Suprapubic skin (tissue), 4 donors: Measurements from ENCODE around the gene SCARB1. TPM values are rescaled to one million over a fixed set of nuclear protein-coding genes. Genes with fewer than 3 reads are reported as not detected.

ENCODE experiments used
- DNase-seq, 2 donors: peaks; one replicate each; pipeline ENCODE4 v3.0.0-alpha.2; 2019; ENCODE audit warnings: low spot score in 2 of 2
- H3K27ac ChIP-seq: fragments of 200-600 bp; sonication (generic); one replicate; pipeline ENCODE4 v1.5.1; 2019
- H3K27me3 ChIP-seq: fragments of 200-600 bp; sonication (generic); one replicate; pipeline ENCODE4 v1.5.1; 2019
- H3K36me3 ChIP-seq: fragments of 200-600 bp; sonication (generic); one replicate; pipeline ENCODE4 v1.5.1; 2019
- H3K4me1 ChIP-seq: fragments of 200-600 bp; sonication (generic); one replicate; pipeline ENCODE4 v1.5.1; 2019
- H3K4me3 ChIP-seq: fragments of 200-600 bp; sonication (generic); one replicate; pipeline ENCODE4 v1.5.1; 2019; ENCODE audit warnings: mild to moderate bottlenecking
- H3K9me3 ChIP-seq: fragments of 200-600 bp; sonication (generic); one replicate; pipeline ENCODE4 v1.5.1; 2019
- CTCF ChIP-seq, 2 donors: fragments of 200-600 bp in 1 of 2; fragments of 450-650 bp in 1 of 2; sonication (generic) in 1 of 2; IDR thresholded peaks; one replicate each; pipeline ENCODE4 v1.5.1; 2016 to 2019; ENCODE audit warnings: antibody characterized with exemption in 2 of 2, mild to moderate bottlenecking in 1 of 2, moderate library complexity in 1 of 2
- EP300 ChIP-seq: sonication (generic); formaldehyde crosslinking; IDR thresholded peaks from one replicate; pipeline ENCODE4 v1.6.1; 2017; ENCODE audit warnings: antibody characterized with exemption
- POLR2A ChIP-seq, 2 donors: fragments of 450-650 bp; IDR thresholded peaks; one replicate each; pipeline ENCODE4 v1.6.1; 2017; ENCODE audit warnings: antibody characterized with exemption in 2 of 2, mild to moderate bottlenecking in 2 of 2, moderate library complexity in 2 of 2
- POLR2AphosphoS5 ChIP-seq, 3 donors: sonication (generic); formaldehyde crosslinking; IDR thresholded peaks; one replicate each; pipeline ENCODE4 v1.6.1; 2017; ENCODE audit warnings: antibody characterized with exemption in 3 of 3
- WGBS: methylation state at CpG from one replicate; pipeline ENCODE4 v1.1.5; 2018; 5-methylcytosine and 5-hydroxymethylcytosine counted together
- total RNA-seq, 4 donors: library from RNA; depleted of rRNA; stranded (reverse); fragments of >200 nt; gene quantifications; one replicate each; pipeline ENCODE4 v1.1.0, GENCODE V29; 2016

The SCARB1 gene
- total RNA-seq, 4 donors from 2014 or later = 25.6 to 38.1 (median 29.0) TPM

GRCh38 chr12:124852911-124853427 is 10.7 kb downstream of the SCARB1 start:
- H3K4me1 ChIP-seq = peaks cover 28% of the 10 kb centered on the region
- peak overlapping the region; percentile 44 for H3K27ac ChIP-seq
- TF ChIP-seq POLR2A (IDR thresholded peaks at IDR 0.05) (no peak), POLR2AphosphoS5 (IDR thresholded peaks at IDR 0.05) (no peak), CTCF (IDR thresholded peaks at IDR 0.05) (no peak), EP300 (no peak)
- no peak overlapping the region for H3K4me3 ChIP-seq
- DNase-seq = no peak
- H3K9me3 ChIP-seq = no peaks in the 10 kb centered on the region
- whole genome bisulfite sequencing = 73% methylated on average over 11 of the region's 11 CpGs
- H3K27me3 ChIP-seq = no peaks in the 10 kb centered on the region
- H3K36me3 ChIP-seq = no peaks in the 10 kb centered on the region

GRCh38 chr12:124852329-124852831 is 11.3 kb downstream of the SCARB1 start:
- no peaks in the 10 kb centered on the region for H3K9me3 ChIP-seq
- no peaks in the 10 kb centered on the region for H3K36me3 ChIP-seq
- no peak overlapping the region for H3K4me3 ChIP-seq
- 64% methylated on average over 13 of the region's 13 CpGs for WGBS
- no peaks in the 10 kb centered on the region for H3K27me3 ChIP-seq
- H3K4me1 ChIP-seq = peaks cover 31% of the 10 kb centered on the region
- peak overlapping the region; percentile 44 for H3K27ac ChIP-seq
- TF ChIP-seq POLR2AphosphoS5 (IDR thresholded peaks at IDR 0.05) (no peak), CTCF (IDR thresholded peaks at IDR 0.05) (no peak)
- no peak for DNase-seq

GRCh38 chr12:124851342-124851741 is 12.3 kb downstream of the SCARB1 start:
- TF ChIP-seq EP300 = no peak
- no peak for TF ChIP-seq POLR2AphosphoS5 (IDR thresholded peaks at IDR 0.05)
- no peak for TF ChIP-seq CTCF (IDR thresholded peaks at IDR 0.05)
- no peak for TF ChIP-seq POLR2A (IDR thresholded peaks at IDR 0.05)
- H3K4me1 ChIP-seq = peaks cover 32% of the 10 kb centered on the region

GRCh38 chr12:124849382-124849781 is 14.3 kb downstream of the SCARB1 start:
- no peak for DNase-seq
- WGBS = 68% methylated on average over 8 of the region's 8 CpGs
- Histone ChIP-seq H3K36me3 (no peaks in the 10 kb centered on the region), H3K27ac (no peak overlapping the region), H3K4me1 (peaks cover 21% of the 10 kb centered on the region), H3K27me3 (no peaks in the 10 kb centered on the region), H3K9me3 (no peaks in the 10 kb centered on the region), H3K4me3 (no peak overlapping the region)
- no peak for TF ChIP-seq EP300
- TF ChIP-seq POLR2A (IDR thresholded peaks at IDR 0.05) = no peak
- TF ChIP-seq POLR2AphosphoS5 (IDR thresholded peaks at IDR 0.05) = no peak
- TF ChIP-seq CTCF (IDR thresholded peaks at IDR 0.05) = no peak

More at GRCh38 chr12:124851342-124851741, 12.3 kb downstream of the SCARB1 start:
- no peaks in the 10 kb centered on the region for H3K27me3 ChIP-seq
- H3K9me3 ChIP-seq = no peaks in the 10 kb centered on the region
- DNase-seq = no peak
- H3K36me3 ChIP-seq = no peaks in the 10 kb centered on the region
- H3K4me3 ChIP-seq = no peak overlapping the region
- no peak overlapping the region for H3K27ac ChIP-seq
- WGBS = 90% methylated on average over 8 of the region's 8 CpGs

- no peak for DNase-seq
- TF ChIP-seq EP300 (no peak), POLR2A (IDR thresholded peaks at IDR 0.05) (no peak), CTCF (IDR thresholded peaks at IDR 0.05) (no peak), POLR2AphosphoS5 (IDR thresholded peaks at IDR 0.05) (no peak)
- H3K36me3 ChIP-seq = no peaks in the 10 kb centered on the region
- no peak overlapping the region for H3K4me3 ChIP-seq
- peaks cover 21% of the 10 kb centered on the region for H3K4me1 ChIP-seq
- H3K9me3 ChIP-seq = no peaks in the 10 kb centered on the region
- no peaks in the 10 kb centered on the region for H3K27me3 ChIP-seq
- no peak overlapping the region for H3K27ac ChIP-seq
- 70% methylated on average over 17 of the region's 17 CpGs for WGBS
Measured at GRCh38 chr12:124848621-124849380, 14.9 kb downstream of the SCARB1 start.
